ENCODE measurements around the gene TFAP2E. TPM values are rescaled to one million over a fixed set of nuclear protein-coding genes. Genes with fewer than 3 reads are reported as not detected.
A peak's percentile ranks its signal among the peaks of the same experiment; 100 is the strongest.

TFAP2E gene
- total RNA-seq, 4 donors from 2014 or later, result not detected

- no peak for DNase-seq
- intact Hi-C loops (cut with DNase I; ENCODE audit: low total_unique reads), result no loop called here
These were observed 1.9 kb upstream of the TFAP2E start for GRCh38 chr1:35571263-35571662.

DNA sequence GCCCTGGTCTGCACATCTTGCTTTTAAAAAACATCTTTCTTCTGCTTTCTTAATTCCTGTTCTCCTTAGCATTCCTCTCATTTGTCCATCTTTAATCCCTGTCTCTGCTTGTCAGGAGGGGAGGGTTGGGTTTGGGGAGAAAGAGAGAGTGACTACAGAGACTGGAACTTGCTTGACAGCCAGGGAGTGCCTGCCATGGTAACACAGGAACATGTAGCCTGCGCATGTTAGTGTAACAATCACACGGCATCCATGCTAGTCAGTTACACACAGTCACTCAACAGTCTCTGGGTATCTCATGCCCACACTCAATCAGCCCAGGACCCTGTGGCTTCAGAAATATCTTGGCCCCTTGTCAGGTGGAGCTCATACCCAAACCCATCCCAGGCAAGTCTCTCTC lies 818 bp upstream of the TFAP2E start:
- Histone ChIP-seq H3K9me3 (no peaks in the 10 kb centered on the region), H3K27me3 (peaks cover 55 to 77% (median 62%) of the 10 kb centered on the region in 3 donors), H3K4me1 (peaks cover 3% of the 10 kb centered on the region in 2 donors), H3K4me3 (no peak overlapping the region), H3K27ac (no peak overlapping the region), H3K36me3 (no peaks in the 10 kb centered on the region)
- intact Hi-C loops (cut with DNase I; ENCODE audit: low total_unique reads) (no loop called here), in situ Hi-C loops (cut with MboI; ENCODE audit: low sequenced_read_pairs in 4 of 4) (no loop called here)
- DNase-seq (no peak), ATAC-seq (no peak)
- TF ChIP-seq, protein P1, sequence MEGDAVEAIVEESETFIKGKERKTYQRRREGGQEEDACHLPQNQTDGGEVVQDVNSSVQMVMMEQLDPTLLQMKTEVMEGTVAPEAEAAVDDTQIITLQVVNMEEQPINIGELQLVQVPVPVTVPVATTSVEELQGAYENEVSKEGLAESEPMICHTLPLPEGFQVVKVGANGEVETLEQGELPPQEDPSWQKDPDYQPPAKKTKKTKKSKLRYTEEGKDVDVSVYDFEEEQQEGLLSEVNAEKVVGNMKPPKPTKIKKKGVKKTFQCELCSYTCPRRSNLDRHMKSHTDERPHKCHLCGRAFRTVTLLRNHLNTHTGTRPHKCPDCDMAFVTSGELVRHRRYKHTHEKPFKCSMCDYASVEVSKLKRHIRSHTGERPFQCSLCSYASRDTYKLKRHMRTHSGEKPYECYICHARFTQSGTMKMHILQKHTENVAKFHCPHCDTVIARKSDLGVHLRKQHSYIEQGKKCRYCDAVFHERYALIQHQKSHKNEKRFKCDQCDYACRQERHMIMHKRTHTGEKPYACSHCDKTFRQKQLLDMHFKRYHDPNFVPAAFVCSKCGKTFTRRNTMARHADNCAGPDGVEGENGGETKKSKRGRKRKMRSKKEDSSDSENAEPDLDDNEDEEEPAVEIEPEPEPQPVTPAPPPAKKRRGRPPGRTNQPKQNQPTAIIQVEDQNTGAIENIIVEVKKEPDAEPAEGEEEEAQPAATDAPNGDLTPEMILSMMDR (IDR thresholded peaks at IDR 0.05 in 4 of 5, conservative IDR thresholded peaks at IDR 0.05 in 1 of 5), result no peak
- TF ChIP-seq POLR2A (IDR thresholded peaks at IDR 0.05), result no peak

More at GRCh38 chr1:35571263-35571662, 1.9 kb upstream of the TFAP2E start:
- Histone ChIP-seq H3K9me3 (no peaks in the 10 kb centered on the region), H3K36me3 (no peaks in the 10 kb centered on the region), H3K27ac (no peak overlapping the region), H3K27me3 (peaks cover 47 to 67% (median 53%) of the 10 kb centered on the region in 3 donors), H3K4me1 (peaks cover 0 to 3% of the 10 kb centered on the region in 2 donors), H3K4me3 (no peak overlapping the region)
- no peak for TF ChIP-seq POLR2A (IDR thresholded peaks at IDR 0.05)
- TF ChIP-seq, protein P1 (IDR thresholded peaks at IDR 0.05 in 4 of 5, conservative IDR thresholded peaks at IDR 0.05 in 1 of 5), result no peak
- ATAC-seq, result no peak
- in situ Hi-C loops (cut with MboI; ENCODE audit: low sequenced_read_pairs in 4 of 4), result no loop called here

DNA sequence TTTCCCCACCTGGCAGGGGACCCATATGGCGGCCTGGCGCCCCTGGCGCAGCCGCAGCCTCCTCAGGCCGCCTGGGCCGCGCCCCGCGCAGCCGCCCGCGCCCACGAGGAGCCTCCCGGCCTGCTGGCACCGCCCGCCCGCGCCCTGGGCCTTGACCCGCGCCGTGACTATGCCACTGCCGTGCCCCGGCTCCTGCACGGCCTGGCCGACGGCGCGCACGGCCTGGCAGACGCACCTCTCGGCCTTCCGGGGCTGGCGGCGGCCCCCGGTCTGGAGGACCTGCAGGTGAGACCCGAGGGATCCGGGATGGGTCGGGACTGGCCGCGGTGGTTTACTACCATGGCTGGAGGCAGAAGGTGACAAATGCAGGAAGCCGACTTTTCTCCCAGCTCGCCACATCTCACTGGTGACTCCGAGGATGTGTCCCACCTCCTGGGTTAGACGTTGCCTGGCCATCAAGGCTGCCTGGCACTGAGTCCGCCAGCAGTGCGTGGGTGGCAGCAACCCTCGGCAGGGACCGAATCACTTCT lies 1.1 kb downstream of the TFAP2E start:
- H3K36me3 ChIP-seq, result no peaks in the 10 kb centered on the region
- no peak for ATAC-seq
- in situ Hi-C loops (cut with MboI; ENCODE audit: low sequenced_read_pairs in 4 of 4) (no loop called here), intact Hi-C loops (cut with DNase I; ENCODE audit: low total_unique reads) (no loop called here)
- no peaks in the 10 kb centered on the region for H3K9me3 ChIP-seq
- DNase-seq, result no peak
- H3K27ac ChIP-seq, result no peak overlapping the region
- no peak for TF ChIP-seq POLR2A (IDR thresholded peaks at IDR 0.05)
- TF ChIP-seq, protein P1 (IDR thresholded peaks at IDR 0.05 in 4 of 5, conservative IDR thresholded peaks at IDR 0.05 in 1 of 5), result no peak
- H3K4me1 ChIP-seq, result peaks cover 3 to 8% of the 10 kb centered on the region in 2 donors
- no peak overlapping the region for H3K4me3 ChIP-seq
- peaks cover 69 to 91% (median 79%) of the 10 kb centered on the region in 3 donors for H3K27me3 ChIP-seq

DNA sequence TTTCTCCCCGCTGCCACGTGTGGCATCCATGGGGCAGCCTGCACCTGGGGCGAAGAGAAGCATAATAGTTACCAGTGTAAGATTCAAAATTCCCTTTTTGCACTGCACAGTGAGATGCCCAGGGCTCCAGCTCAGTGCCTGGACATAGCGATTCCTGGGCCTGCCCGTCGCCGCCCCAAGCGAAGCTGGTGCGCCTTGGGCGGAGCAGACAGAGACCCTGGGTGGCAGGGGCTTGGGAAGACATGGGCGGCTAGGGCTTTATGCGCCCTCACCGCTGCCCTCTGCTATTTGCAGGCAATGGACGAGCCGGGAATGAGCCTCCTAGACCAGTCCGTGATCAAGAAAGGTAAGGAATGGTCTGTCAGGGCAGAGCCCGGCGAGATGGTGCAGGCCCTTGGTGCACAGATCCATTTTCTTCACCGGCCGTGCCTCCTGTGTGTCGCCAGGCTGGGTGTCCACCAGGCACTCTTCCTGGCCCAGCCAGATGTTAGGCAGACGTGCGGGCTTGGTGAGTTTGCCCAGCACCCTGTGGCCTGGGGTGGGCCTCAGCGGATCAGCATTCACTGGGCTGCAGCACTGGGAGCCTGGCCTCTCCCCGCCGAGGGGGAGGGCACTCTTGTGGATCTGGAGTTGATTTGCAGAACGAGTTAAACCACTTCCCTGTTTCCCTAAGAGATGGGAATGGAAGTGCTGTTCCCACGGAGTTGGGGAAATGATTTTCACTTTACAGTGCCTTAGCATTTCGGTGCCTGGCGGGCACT lies 1.7 kb downstream of the TFAP2E start:
- intact Hi-C loops (cut with DNase I; ENCODE audit: low total_unique reads) (no loop called here), in situ Hi-C loops (cut with MboI; ENCODE audit: low sequenced_read_pairs in 4 of 4) (no loop called here)
- Histone ChIP-seq H3K4me3 (no peak overlapping the region), H3K27ac (no peak overlapping the region), H3K4me1 (peaks cover under 1 to 8% of the 10 kb centered on the region in 2 donors), H3K36me3 (no peaks in the 10 kb centered on the region), H3K27me3 (peaks cover 69 to 85% (median 76%) of the 10 kb centered on the region in 3 donors), H3K9me3 (no peaks in the 10 kb centered on the region)
- ATAC-seq (no peak), DNase-seq (peak in 1 of 2 donors; percentile 5)
- TF ChIP-seq, protein P1 (IDR thresholded peaks at IDR 0.05 in 4 of 5, conservative IDR thresholded peaks at IDR 0.05 in 1 of 5), result no peak
- no peak for TF ChIP-seq POLR2A (IDR thresholded peaks at IDR 0.05)

All from gastrocnemius medialis (tissue), 4 donors.